Stimulated activated CD8-positive, alpha-beta memory T cell treated with anti-CD3 and anti-CD28 coated beads, Interleukin-7, amount 100 ng/mL, for 4 hours (primary cell): Measurements from ENCODE around the gene PATJ.
"Not testable (repeated sequence)": the region's sequence is repeated elsewhere in the genome, so short reads cannot be mapped to it uniquely, and the experiment has no call there.

Source experiments
- DNase-seq, 2 donors: peaks; one replicate each; pipeline ENCODE4 v3.0.0-alpha.2; 2020; ENCODE audit warnings: low read depth in 2 of 2

PATJ gene

DNA sequence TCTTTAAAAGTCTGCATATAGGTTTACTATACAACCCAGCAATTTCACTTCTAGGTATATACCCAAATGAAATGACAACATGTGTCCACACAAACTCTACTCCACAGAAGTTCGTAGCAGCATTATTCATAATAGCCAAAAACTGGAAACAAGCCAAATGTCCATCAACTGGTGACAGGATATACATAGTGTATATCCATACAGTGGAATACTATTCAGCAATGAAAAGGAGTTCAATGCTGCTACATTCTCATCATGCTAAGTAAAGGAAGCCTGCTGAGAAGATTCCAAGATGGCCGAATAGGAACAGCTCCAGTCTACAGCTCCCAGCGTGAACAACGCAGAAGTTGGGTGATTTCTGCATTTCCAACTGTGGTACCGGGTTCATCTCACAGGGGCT, 200.6 kb downstream of the PATJ start:
- DNase-seq: no peak

DNA sequence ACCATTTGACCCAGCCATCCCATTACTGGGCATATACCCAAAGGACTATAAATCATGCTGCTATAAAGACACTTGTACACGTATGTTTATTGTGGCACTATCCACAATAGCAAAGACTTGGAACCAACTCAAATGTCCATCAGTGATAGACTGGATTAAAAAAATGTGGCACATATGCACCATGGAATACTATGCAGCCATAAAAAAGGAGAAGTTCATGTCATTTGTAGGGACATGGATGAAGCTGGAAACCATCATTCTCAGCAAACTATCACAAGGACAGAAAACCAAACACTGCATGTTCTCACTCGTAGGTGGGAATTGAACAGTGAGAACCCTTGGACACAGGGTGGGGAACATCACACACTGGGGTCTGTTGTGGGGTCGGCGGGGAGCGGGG, 206.4 kb downstream of the PATJ start:
- not testable (repeated sequence) for DNase-seq

DNA sequence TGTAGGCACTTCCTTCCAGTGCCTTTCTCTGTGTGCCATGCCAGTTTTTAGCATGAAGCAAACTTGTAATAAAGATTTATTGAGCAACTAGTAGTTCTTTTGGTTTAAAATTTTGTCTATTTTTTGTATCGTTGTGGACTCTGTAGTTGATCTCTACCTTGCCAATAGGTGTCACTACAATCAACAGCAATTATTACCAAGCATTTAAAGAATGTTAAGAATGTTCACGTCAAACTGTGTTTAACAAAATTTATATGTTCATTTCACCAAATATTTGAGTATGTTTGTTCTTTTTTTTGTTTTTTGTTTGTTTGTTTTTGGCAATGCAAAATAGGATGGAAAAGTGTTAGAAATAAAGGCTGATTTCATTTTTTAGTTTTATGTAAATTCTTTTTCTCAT, 208.1 kb downstream of the PATJ start:
- no peak for DNase-seq

DNA sequence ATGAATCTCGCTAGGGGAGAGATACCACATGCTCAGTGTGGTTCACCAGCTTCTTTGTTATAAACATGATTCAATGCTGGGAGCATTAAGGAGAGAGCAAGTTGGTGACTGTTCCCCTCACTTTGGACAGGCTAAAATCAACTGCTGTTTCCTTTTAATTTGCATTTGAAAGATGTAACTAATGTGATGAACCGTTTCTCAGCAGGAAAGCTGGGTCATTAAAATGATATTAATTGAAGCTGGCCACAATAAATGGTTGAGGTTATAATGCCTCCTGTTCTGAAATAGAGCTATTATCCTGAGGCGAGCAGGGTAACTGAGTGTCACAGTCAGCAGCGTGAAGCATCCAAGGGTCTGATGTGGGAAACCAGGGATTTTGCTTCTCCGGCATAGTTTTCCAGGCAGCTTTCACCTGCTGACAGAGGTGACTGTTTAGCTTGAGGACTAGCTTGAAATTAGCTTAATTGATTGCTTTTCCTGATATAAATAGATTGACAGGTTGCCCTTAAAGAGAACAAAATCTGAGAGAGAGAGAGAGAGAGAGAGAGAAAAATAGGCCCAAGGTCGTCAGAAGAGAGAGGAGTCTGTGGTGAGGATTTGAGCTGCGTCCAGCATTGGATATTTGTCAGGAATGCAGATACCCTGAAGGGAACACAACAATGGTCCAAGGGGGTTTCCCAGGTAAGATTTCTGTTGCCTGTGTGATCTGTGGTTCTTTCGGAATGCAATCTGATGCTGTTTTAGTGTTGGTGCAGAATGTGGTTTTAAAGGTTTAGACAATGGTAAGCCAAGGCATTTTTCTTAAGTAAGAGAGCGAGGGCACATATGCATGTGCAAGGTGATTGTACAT, 209.7 kb downstream of the PATJ start:
- no peak for DNase-seq

DNA sequence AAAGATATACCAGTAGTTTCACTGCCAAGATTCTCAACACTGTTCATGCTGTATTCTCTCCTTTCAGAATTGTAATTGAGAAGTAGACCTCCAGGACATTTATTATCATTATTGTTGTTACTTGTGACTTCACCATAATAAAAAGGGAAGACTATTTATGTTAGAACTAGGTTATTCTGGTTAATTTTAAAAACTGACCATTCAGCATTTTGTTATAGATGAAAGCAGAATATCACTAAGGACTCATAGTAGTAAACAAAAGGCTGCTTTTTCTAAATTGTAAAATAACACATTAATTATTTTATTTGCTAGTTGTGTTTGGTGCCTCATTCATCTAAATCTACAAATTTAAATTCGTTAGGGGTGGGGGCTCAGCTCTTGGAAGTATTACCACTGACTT, 210.4 kb downstream of the PATJ start:
- DNase-seq: no peak

DNA sequence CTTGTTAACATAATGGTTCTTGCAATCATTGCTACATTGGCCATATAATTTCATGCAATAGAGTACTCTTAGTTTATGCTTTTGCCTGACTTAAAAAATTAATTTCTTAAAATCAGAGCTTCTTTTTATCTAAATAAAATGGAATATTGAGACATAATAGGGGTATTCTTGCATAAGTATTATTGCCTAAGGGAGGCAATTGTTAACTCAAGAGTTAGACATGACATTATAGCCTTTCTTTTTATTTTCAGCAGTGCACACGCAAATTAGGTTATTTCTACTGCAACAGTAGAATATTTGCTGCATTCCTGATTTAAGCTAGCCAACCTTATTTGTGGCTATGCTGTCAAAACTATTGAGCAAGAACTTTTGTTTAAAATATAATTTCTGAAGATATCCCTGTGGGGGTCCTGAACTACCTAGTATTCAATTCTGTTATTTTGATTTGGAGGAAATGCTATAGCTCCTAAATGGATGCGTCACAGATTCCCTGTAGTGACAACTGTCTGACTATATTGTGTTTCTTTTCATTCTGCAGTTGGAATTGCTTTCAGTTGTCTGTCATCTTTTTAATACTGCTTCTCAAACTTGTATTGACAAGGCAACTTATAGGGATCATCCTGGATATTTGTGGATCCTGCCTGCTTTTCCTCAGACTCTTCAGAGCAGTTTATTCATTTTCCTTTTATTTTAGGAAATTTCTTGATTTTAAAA, 211.0 kb downstream of the PATJ start:
- no peak for DNase-seq

DNA sequence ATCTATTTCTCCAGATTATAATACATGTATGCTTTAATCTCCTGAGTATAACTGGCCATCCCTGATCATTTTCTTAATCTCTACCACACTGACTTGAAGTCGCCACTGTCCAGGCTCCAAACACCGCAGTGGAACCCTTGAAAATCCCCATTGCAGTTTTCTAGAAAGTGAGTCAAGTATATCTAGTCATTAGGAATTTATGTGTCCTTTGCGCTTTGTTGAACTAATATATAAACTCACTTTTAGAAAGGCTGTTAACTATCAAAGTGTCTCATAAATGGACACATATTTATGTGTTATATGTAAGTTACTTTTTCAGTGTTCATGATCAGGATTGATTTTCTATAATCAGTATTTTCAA, 211.5 kb downstream of the PATJ start:
- DNase-seq: no peak

DNA sequence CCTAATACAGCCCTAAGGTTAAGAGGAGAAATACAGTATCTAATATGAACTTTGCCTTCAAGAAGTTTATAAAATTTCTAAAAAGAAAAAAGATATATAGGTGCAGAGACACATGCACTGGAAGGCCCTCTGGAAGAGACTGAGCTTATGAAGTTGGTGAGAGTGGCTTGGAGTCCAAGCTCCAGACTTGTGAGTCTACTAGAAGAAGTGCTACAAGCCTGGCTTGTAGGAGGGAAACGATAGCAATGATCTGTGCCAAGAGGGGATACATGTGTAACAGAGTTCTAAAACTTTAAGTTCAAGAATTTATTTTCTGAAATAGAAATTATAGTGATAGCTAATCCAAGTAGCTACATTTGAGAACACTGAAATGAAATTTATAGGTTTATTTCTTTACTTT, 213.0 kb downstream of the PATJ start:
- no peak for DNase-seq

DNA sequence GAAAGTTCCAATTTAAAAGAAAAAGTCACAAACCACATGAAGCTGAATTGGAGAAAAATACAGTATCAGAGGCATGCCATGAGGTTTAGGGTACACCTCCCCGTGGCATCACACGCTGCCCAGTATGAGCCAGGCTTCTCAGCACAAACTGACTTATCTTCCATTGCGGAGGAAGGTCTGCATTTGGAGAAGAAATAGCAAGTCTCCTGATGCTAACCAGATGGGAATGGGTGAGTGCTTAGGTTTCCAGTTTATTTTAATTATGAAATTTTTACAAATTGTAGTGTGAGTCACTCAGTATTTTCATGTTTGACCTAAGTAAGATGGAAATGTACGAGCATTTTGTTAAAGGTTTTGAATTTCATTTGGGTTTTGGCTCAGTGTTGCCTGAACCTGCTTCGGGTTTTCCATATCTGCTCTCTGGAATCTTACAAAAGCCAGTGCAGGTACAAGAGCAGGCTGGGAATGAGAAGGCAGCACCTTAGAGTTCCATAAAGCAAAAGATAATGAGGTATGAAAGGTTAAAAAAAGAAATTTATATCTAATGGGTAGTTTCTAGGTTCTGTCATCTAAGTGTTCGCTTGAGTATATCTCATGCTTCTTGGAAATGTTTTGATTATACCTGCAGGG, 213.9 kb downstream of the PATJ start:
- DNase-seq: no peak

DNA sequence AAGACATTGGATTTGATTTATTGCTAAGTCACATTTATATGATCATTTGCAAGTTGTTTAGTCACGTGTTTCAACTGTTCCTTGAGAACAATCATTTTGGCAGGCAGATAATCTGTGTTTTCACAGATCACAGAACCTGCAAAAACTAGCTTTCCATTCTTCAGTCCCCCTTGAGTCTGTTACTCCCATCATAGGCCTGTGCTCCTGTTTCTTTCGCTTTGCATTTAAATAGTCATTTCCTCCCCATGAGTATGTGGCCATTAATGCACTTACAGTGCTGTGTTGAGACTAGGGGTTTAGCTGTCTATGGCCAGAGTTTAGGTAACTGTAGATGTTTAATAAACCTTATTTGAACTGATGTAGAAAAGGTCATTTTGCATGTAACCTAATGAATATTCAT, 214.5 kb downstream of the PATJ start:
- no peak for DNase-seq

DNA sequence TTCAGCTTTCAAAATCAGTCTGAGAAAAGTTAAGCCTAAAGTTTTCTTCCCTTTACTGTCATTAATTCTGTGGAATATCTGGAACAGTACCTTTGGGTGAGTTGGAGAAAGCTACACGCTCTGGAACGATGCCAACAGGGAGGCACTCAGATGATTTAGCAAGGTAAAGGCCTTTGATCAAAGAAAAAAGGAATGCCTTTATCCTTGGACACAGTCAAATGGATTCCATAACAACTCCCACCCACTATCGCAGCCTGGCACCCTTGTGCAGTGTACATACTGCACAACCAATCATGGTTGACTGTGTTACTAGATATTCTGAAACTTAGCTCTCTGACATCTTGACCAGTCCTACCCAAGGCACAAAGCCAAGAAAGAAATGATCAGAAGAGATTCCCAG, 218.7 kb downstream of the PATJ start:
- DNase-seq: no peak

DNA sequence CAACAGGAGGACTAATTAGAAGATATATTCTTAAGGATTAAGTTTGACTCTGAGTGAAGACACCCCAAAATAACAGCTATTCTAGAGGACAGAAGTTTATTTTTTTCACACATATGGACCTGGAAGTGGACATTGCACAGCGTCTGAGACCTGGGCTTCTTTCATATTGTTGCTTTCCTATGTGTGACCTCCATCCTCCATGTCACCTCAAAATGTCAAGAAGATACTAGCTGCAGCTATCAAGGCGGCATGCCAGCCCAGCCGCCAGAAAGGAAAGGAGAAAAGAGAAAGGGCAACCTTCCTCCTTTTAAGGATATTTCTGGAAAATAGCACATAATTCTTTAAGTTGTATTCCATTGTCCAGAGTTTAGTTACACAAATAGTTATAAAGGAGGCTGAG, 220.4 kb downstream of the PATJ start:
- no peak for DNase-seq

DNA sequence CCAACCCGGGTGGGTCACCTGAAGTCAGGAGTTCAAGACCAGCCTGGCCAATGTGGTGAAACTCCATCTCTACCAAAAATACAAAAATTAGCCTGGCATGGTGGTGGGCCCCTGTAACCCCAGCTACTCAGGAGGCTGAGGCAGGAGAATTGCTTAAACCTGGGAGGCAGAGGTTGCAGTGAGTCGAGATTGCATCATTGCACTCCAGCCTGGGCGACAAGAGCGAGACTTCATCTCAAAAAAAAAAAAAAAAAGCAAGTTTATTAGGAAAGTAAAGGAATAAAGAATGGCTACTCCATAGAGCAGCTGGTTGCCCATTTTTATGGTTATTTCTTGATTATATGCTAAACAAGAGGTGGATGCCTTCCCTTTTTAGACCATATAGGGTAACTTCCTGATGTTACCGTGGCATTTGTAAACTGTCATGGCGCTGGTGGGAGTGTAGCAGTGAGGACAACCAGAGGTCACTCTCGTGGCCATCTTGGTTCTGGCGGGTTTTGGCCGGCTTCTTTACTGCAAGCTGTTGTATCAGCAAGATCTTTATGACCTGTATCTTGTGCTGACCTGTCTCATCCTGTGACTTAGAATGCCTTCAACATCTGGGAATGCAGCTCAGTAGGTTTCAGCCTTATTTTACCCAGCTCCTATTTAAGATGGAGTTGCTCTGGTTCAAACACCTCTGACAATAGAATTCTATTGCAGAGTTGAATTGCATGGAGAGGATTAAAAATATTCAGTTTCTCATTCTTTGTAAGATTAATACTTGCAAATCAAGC, 224.4 kb downstream of the PATJ start:
- not testable (repeated sequence) for DNase-seq

DNA sequence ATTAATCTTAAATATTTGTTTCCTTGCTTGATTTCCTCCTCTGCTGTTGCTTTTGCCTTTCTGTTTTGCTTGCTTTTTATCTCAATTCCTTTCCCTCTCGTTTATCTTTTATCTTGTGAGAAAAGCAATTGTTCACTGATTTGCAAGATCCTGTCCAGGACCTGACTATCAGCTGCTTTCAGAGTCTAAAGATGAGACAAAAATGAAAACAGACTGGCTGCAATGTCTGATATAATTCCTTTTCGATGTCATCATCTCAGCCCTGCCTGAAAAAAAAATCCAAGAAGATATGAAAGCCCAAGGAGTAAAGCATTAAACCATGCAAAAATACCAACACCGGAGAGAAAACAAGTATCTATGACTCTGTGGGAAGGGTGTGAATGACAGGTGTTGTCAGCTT, 225.5 kb downstream of the PATJ start:
- DNase-seq: no peak

DNA sequence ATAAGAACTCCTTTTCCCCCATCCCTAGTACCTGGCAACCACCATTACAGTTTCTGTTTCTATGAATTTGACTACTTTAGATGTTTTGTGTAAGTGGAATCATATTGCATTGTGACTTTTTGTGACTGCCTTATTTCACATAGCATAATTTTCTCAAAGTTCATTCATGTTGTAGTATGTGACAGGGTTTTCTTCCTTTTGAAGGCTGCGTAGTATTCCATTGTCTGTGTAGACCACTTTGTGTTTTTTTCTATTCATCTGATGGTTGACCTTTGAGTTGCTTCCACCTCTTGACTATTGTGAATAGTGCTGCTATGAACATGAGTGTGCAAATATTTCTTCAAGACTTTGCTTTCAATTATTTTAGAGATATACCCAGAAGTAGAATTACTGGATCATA, 226.6 kb downstream of the PATJ start:
- DNase-seq: no peak

DNA sequence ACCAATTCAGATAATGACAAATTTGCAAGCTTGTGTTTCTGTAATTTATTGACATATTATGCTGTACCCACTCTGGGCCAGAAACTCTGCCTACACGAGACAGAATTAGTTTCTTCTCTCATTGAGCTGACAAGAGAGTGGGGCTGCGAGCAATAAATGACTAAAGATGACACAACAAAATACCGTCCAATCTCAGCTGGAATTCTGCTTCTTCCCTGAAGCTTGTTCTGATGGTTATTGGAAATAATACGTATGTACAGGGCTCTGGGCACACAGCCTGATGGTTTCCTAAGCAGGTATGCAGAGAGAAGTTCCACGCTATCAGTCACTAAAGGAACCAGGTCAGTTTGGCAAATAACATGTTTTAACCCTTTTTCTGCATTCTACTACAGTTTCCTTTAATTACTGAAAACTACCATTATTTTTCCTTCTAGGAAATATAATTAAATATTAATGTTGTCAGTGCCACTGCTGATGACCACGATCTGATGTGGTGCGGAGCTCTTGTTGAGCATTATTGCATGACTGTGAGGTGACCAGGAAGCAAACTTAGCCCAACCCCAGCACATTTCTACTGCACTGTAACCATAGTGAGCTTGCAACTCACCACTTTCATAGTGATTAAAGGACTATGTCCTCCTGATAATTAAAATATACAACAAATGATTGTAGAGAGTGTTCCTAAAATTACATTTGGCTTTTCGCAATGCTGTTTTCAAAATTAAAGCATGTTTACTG, 231.0 kb downstream of the PATJ start:
- no peak for DNase-seq

DNA sequence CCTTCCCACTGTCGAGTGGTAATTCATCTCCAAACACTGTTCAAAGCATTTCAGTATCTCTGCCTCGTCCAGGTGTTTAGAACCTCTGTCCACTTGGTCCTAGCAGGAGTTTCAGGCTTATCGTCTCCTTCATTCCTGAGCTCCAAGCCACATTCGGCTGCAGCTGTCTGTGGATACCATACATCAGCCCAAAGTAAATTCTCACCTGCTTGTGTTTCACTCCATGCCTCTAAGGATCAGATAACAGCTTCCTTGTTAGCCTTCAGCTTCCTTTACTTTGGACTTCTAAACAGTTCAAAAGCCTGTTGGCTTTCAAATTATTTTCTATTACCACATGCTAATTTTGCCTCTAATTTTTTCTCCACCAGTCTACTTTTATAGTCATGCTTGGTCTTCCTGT, 233.4 kb downstream of the PATJ start:
- no peak for DNase-seq

DNA sequence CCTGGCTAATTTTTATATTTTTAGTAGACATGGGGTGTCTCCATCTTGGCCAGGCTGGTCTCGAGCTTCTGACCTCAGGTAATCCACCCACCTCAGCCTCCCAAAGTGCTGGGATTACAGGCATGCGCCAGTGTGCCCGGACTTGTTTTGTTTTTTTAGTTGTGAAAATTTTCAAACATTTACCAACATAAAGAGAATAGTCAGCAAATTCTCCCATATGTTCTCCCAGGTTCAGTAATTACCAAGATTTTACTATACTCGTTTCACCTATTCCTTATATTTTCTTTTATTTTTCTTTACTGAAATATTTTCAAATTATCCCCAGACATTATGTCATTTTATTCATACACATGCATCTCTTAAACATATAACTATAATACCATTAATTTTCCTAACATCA, 234.3 kb downstream of the PATJ start:
- no peak for DNase-seq

DNA sequence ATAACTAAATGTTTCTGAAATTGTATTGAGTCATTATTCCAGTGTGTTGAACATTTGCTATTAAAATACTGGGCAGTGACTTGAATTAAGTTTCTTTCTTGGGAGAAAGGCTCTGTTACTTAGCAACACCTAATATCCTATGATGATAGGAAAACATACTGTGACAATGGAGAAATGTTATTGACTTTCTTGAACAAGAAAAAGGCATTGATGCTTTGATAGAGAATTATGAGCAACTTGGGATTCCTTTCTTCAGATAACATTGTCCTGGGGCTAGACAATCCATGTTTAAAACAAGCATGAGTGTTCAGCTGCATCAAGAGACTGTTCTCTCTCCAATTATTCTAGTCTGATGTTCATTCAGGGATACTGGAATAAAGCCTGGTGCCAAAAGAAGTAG, 236.5 kb downstream of the PATJ start:
- DNase-seq: no peak

DNA sequence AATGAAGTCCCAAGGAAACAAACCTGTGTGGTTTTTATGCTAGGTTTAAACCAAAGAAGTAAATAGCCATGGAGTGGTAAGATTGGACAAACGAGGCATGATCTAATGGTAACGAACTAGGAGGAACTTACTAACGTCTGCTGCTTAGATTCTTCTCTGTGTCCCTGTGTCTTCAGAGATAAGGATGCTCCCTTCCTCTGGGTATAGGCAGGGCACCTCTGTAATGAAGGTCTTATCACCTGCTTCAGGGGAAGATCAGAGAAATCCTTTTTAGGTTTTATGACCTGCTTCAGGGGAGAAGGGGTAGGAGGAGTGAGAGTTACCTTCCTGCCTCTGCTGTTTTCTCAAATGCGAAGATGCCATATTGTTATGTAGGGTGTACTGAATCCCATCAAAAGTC, 237.4 kb downstream of the PATJ start:
- DNase-seq: no peak

DNA sequence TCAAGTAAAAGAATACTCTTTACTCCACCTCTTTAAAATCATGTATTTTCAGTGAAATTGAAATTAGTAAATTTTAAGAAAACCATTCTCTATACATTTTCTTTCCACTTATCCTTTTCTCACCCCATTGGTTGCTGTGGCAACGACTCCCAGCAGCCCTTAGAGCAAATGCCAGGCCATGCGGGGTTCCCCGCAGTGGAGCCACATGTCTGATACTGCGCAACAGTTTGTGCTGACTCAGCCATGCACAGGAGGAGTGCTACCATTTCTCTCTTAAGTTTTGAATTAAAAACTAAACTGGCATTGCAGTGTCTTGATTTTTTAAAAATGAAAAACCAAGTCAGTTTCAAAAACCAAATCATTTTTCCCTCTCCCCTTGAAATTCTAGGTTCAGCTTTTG, 238.3 kb downstream of the PATJ start:
- DNase-seq: no peak
